HT-29 (cell line): Measurements from ENCODE around the gene FKBP4. TPM values are rescaled to one million over a fixed set of nuclear protein-coding genes. Genes with fewer than 3 reads are reported as not detected.
A peak's percentile ranks its signal among the peaks of the same experiment; 100 is the strongest.

Experiments used
- DNase-seq: peaks from one replicate; pipeline ENCODE4 v3.0.0-alpha.2; 2015; ENCODE audit warnings: low spot score
- total RNA-seq: library from RNA; depleted of rRNA; stranded (reverse); fragments of >200 nt; shearing (Covaris generic); gene quantifications from 2 replicates; pipeline ENCODE4 v1.2.3, GENCODE V29; 2014

Gene FKBP4
- total RNA-seq, 1 experiment from 2014 or later: 106 TPM

DNA sequence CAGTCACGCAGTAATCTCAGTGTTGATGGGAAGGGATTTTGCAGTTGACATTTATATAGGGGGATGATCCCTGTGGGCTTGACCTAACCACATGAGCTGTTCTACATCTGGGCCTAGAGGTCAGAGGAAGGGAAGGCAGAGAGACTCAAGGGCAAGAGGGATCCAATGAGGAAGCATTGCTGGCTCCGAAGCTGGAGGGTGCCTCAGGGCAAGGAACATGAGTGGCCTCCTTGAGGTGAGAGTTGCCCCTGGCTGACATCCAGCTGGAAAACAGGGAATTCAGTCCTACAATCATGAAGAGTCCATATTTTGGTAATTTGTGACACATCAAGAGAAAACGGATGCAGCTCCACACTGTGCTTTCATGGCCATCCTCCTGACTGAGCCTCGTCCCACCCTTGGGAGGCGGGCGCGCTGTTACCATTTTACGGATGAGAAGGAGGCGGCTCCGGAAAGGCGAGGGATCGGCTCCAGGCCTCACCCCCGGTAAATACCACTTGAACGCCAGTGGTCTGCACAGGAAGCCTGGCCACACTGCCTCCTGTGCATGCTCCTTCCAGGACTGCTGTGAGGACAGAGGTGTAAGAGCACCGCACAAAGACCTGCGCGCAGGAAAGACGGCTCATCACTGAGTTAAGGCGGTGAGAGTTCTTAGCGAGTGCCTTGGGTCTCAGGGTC, 18.5 kb upstream of the FKBP4 start:
- DNase-seq: no peak

- no peak for DNase-seq
Observed at GRCh38 chr12:2779281-2779680, 15.5 kb upstream of the FKBP4 start.

- DNase-seq: peak; percentile 59
Observed at GRCh38 chr12:2783936-2784600, 10.7 kb upstream of the FKBP4 start.

DNA sequence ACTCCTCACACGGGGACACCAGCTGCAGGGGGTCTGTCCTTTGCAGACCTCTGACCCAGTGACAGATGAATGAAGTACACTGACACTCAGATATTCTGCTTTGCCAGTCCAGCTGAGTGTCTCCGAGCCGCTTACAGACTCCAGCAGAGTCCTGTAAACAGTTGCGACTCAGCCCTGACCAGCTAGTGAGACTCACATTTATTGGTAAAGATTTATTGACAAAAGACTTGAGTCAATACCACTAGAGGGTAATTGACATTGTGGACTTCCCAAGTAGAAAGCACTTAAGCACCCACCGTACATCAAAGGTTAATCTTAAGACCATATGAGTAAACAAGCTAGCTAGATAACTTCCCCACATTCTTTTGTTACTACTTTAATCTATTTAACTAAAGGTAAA, 9.8 kb upstream of the FKBP4 start:
- DNase-seq: no peak

DNA sequence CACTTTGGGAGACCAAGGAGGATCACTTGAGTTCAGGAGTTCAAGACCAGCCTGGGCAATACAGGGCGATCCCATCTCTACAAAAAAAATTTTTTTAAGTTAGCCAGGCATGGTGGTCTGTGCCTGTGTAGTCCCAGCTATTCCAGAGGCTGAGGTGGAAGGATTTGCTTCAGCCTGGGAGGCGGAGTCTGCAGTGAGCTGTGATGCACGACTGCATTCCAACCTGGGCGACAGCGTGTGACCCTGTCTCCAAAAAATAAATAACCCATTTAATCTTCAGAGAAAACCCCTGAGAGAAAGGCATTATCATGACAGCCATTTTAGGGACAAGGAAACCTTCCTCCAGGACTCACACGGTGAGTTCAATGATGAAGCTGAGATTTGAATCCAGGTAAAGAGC, 3.7 kb upstream of the FKBP4 start:
- no peak for DNase-seq

GRCh38 chr12:2792671-2793500, 1.9 kb upstream of the FKBP4 start:
- no peak for DNase-seq

DNA sequence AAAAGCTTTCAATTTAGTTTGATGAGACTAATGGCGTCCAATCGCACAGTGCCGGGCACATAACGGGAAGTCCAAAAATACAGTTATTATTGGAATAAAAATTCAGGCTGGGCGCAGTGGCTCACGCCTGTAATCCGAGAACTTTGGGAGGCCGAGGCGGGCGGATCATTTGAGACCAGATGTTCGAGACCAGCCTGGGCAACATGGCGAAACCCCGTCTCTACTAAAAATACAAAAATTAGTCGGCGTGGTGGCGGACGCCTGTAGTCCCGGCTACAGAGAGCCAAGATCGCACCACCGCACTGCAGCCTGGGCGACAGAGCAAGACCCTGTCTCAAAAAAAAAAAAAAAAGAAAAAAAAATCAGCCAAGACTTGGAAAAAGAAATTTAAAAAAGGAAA, 1.2 kb upstream of the FKBP4 start:
- no peak for DNase-seq

- DNase-seq: no peak
Observed at GRCh38 chr12:2794191-2794735, 507 bp upstream of the FKBP4 start.

- peak; percentile 66 for DNase-seq
Observed at GRCh38 chr12:2795291-2796186, 769 bp downstream of the FKBP4 start.

- peak; percentile 39 for DNase-seq
Observed at GRCh38 chr12:2796187-2796666, 1.5 kb downstream of the FKBP4 start.

GRCh38 chr12:2797721-2798418, 3.1 kb downstream of the FKBP4 start:
- no peak for DNase-seq

GRCh38 chr12:2800046-2800570, 5.3 kb downstream of the FKBP4 start:
- no peak for DNase-seq

DNA sequence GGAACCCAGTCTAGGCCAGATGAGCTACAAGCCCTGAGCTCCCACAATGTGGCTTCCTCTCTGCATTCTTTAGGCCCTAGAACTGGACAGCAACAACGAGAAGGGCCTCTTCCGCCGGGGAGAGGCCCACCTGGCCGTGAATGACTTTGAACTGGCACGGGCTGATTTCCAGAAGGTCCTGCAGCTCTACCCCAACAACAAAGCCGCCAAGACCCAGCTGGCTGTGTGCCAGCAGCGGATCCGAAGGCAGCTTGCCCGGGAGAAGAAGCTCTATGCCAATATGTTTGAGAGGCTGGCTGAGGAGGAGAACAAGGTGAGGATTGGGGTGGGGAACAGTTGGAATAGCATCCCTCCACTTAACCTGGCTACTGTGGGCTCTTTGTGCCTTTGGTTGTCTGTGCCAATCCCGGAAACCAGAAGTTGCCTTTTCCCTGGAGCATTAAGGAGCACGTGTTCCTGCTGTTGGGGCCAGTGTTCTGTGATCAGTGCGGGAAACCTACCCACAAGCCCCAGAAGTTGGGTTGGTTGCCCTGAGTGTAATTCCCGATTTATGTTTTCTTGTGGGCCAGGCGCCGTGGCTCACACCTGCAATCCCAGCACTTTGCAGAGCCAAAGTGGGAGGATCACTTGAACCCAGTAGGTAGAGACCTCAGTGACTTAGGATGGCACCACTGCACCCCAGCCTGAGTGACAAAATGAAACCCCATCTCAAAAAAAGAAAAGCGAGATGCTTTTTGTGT, 6.4 kb downstream of the FKBP4 start:
- DNase-seq: no peak

DNA sequence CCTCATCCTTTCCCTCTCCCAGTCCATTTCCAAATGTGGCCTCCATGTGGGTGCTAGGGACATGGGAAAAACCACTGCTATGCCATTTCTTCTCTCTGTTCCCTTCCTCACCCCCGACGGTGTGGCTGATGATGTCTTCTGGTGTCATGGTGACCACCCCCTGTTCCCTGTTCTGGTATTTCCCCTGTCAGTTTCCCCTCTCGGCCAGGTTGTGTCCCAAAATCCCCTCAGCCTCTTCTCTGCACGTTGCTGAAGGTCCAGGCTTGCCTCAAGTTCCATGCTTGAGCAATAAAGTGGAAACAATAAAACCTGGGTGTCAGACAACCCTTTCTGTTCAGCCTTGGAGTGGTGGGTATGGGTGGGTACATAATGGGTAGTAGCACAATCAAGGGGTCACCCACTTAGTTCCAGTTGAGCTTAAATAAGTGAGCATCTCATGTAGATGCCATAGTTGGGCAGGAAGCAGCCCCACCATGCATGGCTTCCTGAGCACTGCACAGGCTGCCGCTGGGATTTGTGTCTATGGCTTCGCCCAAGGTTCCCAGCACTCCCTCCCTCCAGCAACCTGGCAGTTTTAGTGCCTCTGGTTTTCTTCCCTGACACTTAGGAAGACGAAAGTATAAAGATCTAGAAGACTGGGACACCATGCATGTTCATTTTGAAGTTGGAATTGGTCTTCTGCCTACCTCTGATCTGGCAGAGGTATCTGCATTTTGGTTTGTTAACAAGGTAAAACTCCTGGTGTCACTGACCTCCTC, 9.0 kb downstream of the FKBP4 start:
- DNase-seq: no peak

GRCh38 chr12:2804393-2805142, 9.8 kb downstream of the FKBP4 start:
- no peak for DNase-seq

GRCh38 chr12:2805143-2805520, 10.4 kb downstream of the FKBP4 start:
- DNase-seq: no peak

DNA sequence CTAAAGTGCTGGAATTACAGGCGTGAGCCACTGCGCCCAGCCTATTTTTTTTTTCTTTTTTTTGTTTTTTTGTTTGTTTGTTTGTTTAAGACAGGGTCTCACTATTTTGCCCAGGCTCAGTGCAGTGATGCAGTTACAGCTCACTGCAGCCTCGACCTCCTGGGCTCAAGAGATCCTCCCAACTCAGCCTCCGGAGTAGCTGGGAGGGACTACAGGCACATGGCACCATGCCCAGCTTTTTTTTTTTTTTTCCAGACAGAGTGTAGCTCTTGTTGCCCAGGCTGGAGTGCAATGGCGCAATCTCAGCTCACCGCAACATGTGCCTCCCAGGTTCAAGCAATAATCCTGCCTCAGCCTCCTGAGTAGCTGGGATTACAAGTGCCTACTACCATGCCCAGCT, 11.9 kb downstream of the FKBP4 start:
- DNase-seq: no peak

DNA sequence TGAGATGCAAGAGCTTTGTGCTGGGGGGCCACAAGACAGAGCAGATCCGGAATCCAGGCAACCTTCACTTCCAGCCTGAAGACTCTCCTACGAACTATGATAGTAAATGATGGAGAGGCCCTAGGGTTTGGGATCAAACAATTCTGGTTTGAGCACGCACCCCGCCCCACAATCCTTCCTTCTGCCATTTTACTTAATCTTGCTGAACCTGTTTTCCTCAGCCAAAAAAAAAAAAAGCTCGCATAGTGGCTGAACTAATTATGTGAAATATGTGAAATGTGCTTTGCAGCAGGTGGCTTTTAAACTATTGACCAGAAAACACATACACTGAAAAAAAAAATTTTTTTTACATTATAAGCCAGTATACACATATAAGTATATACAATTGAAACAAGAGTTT, 17.0 kb downstream of the FKBP4 start:
- no peak for DNase-seq
